C4-2B (cell line): ENCODE data around the gene ZIM2.

Experiments used
- ZFX ChIP-seq: fragments of 450-650 bp; IDR thresholded peaks from 2 replicates; pipeline ENCODE4 v1.6.1; 2017
- TF ChIP-seq, protein P1 (sequence below): fragments of 450-650 bp; conservative IDR thresholded peaks from 2 replicates; pipeline ENCODE4 v1.5.1; 2017; ENCODE audit warnings: mild to moderate bottlenecking

DNA sequence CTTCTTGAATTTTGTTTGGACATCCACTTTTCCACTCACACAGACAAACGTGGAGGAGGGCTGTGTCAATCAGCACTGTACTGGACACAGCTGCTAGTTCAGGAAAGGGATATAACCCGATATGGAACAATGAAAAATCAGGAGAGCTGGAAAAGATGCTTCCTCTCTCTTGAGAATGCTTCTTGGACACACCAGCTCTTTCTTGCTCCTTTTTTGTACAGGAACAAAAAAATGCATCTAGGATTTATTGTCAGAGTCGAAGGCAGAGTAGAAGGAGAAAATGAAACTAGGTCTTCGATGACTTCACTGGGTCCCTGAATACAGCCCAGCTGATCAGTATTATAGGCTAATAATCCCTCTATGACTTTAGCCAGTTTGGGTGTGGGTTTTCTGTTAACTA, 62.2 kb downstream of the ZIM2 start:
- TF ChIP-seq, protein P1, sequence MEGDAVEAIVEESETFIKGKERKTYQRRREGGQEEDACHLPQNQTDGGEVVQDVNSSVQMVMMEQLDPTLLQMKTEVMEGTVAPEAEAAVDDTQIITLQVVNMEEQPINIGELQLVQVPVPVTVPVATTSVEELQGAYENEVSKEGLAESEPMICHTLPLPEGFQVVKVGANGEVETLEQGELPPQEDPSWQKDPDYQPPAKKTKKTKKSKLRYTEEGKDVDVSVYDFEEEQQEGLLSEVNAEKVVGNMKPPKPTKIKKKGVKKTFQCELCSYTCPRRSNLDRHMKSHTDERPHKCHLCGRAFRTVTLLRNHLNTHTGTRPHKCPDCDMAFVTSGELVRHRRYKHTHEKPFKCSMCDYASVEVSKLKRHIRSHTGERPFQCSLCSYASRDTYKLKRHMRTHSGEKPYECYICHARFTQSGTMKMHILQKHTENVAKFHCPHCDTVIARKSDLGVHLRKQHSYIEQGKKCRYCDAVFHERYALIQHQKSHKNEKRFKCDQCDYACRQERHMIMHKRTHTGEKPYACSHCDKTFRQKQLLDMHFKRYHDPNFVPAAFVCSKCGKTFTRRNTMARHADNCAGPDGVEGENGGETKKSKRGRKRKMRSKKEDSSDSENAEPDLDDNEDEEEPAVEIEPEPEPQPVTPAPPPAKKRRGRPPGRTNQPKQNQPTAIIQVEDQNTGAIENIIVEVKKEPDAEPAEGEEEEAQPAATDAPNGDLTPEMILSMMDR: no peak
- no peak for TF ChIP-seq ZFX
